SK-N-SH treated with all-trans-retinoic acid at 6 μM for 48 hours (cell line): ENCODE results near the gene FAM219B.

Experiments used
- ATAC-seq: fragments of 200-7000 bp; cut with Tn5 transposase; 3 replicates; pipeline ENCODE4 v1.9.1; 2020; ENCODE audit warnings: mild to moderate bottlenecking, moderate library complexity
- BACH2 ChIP-seq: fragments of 250-450 bp; sonication (Bioruptor Pico); IDR thresholded peaks from 2 replicates; pipeline ENCODE4 v1.9.0; 2021; ENCODE audit warnings: mild to moderate bottlenecking, borderline replicate concordance
- CREB5 ChIP-seq: fragments of 250-450 bp; sonication (Bioruptor Pico); IDR thresholded peaks from 2 replicates; pipeline ENCODE4 v1.5.1; 2020; ENCODE audit warnings: low read depth, mild to moderate bottlenecking, moderate library complexity
- CSDC2 ChIP-seq: fragments of 250-450 bp; sonication (Bioruptor Pico); IDR thresholded peaks from 2 replicates; pipeline ENCODE4 v1.5.0; 2020; ENCODE audit warnings: mild to moderate bottlenecking, moderate library complexity
- ESRRG ChIP-seq: fragments of 250-450 bp; sonication (Bioruptor Pico); IDR thresholded peaks from 2 replicates; pipeline ENCODE4 v1.6.1; 2021; ENCODE audit warnings: mild to moderate bottlenecking
- GLIS3 ChIP-seq: fragments of 250-450 bp; sonication (Bioruptor Pico); IDR thresholded peaks from 2 replicates; pipeline ENCODE4 v1.5.0; 2020; ENCODE audit warnings: mild to moderate bottlenecking, moderate library complexity
- ISL1 ChIP-seq: fragments of 250-450 bp; sonication (Bioruptor Pico); IDR thresholded peaks from 2 replicates; pipeline ENCODE4 v2.1.2; 2022; ENCODE audit warnings: mild to moderate bottlenecking, moderate library complexity
- OSR1 ChIP-seq: fragments of 250-450 bp; sonication (Bioruptor Pico); IDR thresholded peaks from 2 replicates; pipeline ENCODE4 v1.8.0; 2022; ENCODE audit warnings: moderate library complexity, mild to moderate bottlenecking, inconsistent platforms
- PPARA ChIP-seq: fragments of 250-450 bp; sonication (Bioruptor Pico); IDR thresholded peaks from 2 replicates; pipeline ENCODE4 v1.5.0; 2020; ENCODE audit warnings: mild to moderate bottlenecking, borderline replicate concordance
- SNAI2 ChIP-seq: fragments of 250-450 bp; sonication (Bioruptor Pico); IDR thresholded peaks from 2 replicates; pipeline ENCODE4 v1.5.0; 2020; ENCODE audit warnings: mild to moderate bottlenecking, moderate library complexity
- TOX ChIP-seq: fragments of 250-450 bp; sonication (Bioruptor Pico); IDR thresholded peaks from 2 replicates; pipeline ENCODE4 v1.8.0; 2021; ENCODE audit warnings: mild to moderate bottlenecking, moderate library complexity, borderline replicate concordance
- TSHZ2 ChIP-seq: fragments of 250-450 bp; sonication (Bioruptor Pico); IDR thresholded peaks from 2 replicates; pipeline ENCODE4 v1.5.0; 2020; ENCODE audit warnings: mild to moderate bottlenecking, moderate library complexity
- ZC3H10 ChIP-seq: fragments of 250-450 bp; sonication (Bioruptor Pico); IDR thresholded peaks from 2 replicates; pipeline ENCODE4 v1.5.1; 2021; ENCODE audit warnings: mild to moderate bottlenecking, moderate library complexity
- ZFP3 ChIP-seq: fragments of 250-450 bp; sonication (Bioruptor Pico); IDR thresholded peaks from 2 replicates; pipeline ENCODE4 v1.5.0; 2020; ENCODE audit warnings: mild to moderate bottlenecking, moderate library complexity
- ZFP30 ChIP-seq: fragments of 450-650 bp; formaldehyde crosslinking; IDR thresholded peaks from 2 replicates; pipeline ENCODE4 v1.5.0; 2022; ENCODE audit warnings: mild to moderate bottlenecking, moderate library complexity
- ZNF565 ChIP-seq: fragments of 450-650 bp; formaldehyde crosslinking; conservative IDR thresholded peaks from 2 replicates; pipeline ENCODE4 v1.5.0; 2020; ENCODE audit warnings: low read depth, mild to moderate bottlenecking, moderate library complexity
- ZNF70 ChIP-seq: fragments of 450-650 bp; formaldehyde crosslinking; IDR thresholded peaks from 2 replicates; pipeline ENCODE4 v1.5.0; 2020; ENCODE audit warnings: mild to moderate bottlenecking, moderate library complexity
- TF ChIP-seq, protein P1 (sequence below): fragments of 250-450 bp; sonication (Bioruptor Pico); IDR thresholded peaks from 2 replicates; pipeline ENCODE4 v1.5.1; 2021; ENCODE audit warnings: mild to moderate bottlenecking, moderate library complexity
- TF ChIP-seq, protein P2 (sequence below): fragments of 250-450 bp; sonication (Bioruptor Pico); IDR thresholded peaks from 2 replicates; pipeline ENCODE4 v1.8.0; 2021; ENCODE audit warnings: low read depth, mild to moderate bottlenecking, moderate library complexity, borderline replicate concordance

Gene FAM219B

GRCh38 chr15:74913041-74913440 is 6.4 kb upstream of the FAM219B start:
- no peak for TF ChIP-seq TSHZ2
- no peak for TF ChIP-seq PPARA (CRISPR knock-in tag)
- TF ChIP-seq, protein P1, sequence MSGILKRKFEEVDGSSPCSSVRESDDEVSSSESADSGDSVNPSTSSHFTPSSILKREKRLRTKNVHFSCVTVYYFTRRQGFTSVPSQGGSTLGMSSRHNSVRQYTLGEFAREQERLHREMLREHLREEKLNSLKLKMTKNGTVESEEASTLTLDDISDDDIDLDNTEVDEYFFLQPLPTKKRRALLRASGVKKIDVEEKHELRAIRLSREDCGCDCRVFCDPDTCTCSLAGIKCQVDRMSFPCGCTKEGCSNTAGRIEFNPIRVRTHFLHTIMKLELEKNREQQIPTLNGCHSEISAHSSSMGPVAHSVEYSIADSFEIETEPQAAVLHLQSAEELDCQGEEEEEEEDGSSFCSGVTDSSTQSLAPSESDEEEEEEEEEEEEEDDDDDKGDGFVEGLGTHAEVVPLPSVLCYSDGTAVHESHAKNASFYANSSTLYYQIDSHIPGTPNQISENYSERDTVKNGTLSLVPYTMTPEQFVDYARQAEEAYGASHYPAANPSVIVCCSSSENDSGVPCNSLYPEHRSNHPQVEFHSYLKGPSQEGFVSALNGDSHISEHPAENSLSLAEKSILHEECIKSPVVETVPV (CRISPR knock-in tag), result no peak
- no peak for TF ChIP-seq GLIS3
- no peak for TF ChIP-seq ISL1 (CRISPR knock-in tag)
- TF ChIP-seq SNAI2 (CRISPR knock-in tag), result no peak
- TF ChIP-seq CSDC2 (CRISPR knock-in tag), result no peak
- TF ChIP-seq ZFP3 (CRISPR knock-in tag), result no peak
- TF ChIP-seq, protein P2, sequence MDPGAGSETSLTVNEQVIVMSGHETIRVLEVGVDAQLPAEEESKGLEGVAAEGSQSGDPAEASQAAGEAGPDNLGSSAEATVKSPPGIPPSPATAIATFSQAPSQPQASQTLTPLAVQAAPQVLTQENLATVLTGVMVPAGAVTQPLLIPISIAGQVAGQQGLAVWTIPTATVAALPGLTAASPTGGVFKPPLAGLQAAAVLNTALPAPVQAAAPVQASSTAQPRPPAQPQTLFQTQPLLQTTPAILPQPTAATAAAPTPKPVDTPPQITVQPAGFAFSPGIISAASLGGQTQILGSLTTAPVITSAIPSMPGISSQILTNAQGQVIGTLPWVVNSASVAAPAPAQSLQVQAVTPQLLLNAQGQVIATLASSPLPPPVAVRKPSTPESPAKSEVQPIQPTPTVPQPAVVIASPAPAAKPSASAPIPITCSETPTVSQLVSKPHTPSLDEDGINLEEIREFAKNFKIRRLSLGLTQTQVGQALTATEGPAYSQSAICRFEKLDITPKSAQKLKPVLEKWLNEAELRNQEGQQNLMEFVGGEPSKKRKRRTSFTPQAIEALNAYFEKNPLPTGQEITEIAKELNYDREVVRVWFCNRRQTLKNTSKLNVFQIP (CRISPR knock-in tag), result no peak
- TF ChIP-seq BACH2 (CRISPR knock-in tag), result no peak
- no peak for TF ChIP-seq TOX
- no peak for TF ChIP-seq ZNF70 (CRISPR knock-in tag)
- no peak for TF ChIP-seq ZC3H10 (CRISPR knock-in tag)
- TF ChIP-seq, all 23 proteins: peak for 0
- no peak for ATAC-seq

DNA sequence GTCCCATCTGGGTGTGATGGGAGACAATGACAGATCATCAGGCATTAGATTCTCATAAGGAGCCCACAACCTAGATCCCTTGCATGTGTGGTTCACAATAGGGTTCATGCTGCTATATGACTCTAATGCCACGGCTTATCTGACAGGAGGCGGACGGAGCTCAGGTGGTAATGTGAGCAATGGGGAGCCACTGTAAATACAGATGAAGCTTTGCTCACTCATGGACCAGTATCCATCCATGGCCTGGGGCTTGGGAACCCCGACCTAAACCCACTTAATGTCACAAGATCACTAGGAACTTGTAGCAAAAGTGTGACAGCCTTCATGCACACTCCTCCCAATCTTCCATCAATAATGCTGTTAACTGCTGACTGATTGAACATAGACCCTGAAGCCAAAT is 2.0 kb upstream of the FAM219B start:
- no peak for ATAC-seq
- TF ChIP-seq CSDC2 (CRISPR knock-in tag) (no peak), TOX (no peak), GLIS3 (no peak), OSR1 (CRISPR knock-in tag) (no peak), CREB5 (CRISPR knock-in tag) (no peak), PPARA (CRISPR knock-in tag) (no peak), ESRRG (CRISPR knock-in tag) (no peak), ZNF565 (CRISPR knock-in tag) (no peak), ZFP30 (no peak), TSHZ2 (no peak), ZC3H10 (CRISPR knock-in tag) (no peak)
- TF ChIP-seq, protein P1 (CRISPR knock-in tag), result no peak
- TF ChIP-seq, protein P2 (CRISPR knock-in tag), result no peak
- TF ChIP-seq, all 23 proteins: peak for 0
